Measurements from ENCODE around the gene HMGB3. TPM values are rescaled to one million over a fixed set of nuclear protein-coding genes. Genes with fewer than 3 reads are reported as not detected.
"Not testable (repeated sequence)": the region's sequence is repeated elsewhere in the genome, so short reads cannot be mapped to it uniquely, and the experiment has no call there.

HMGB3 gene
- total RNA-seq, 1 experiment from 2014 or later: 373 TPM

- WGBS (ENCODE audit: extremely low coverage, insufficient read length, low lambda C conversion rate): no CpG with 5 or more reads among the region's 7 CpGs
- no peak overlapping the region for H3K27ac Mint-ChIP-seq
- no peaks in the 10 kb centered on the region for H3K79me1 ChIP-seq (ENCODE audit: insufficient read depth, low read depth, low read length, poor library complexity, severe bottlenecking)
- H3K27me3 Mint-ChIP-seq (ENCODE audit: low read depth): peaks cover 2% of the 10 kb centered on the region; the same call in 1 of the 2 replicates
- no peak overlapping the region for H3K4ac ChIP-seq (ENCODE audit: low read depth, low read length)
- H3K79me2 ChIP-seq (ENCODE audit: insufficient read depth, low read length): no peaks in the 10 kb centered on the region
- peaks cover 56 to 57% of the 10 kb centered on the region in 2 experiments for H3K9me3 Mint-ChIP-seq
- no peak overlapping the region for H2AK5ac ChIP-seq (ENCODE audit: insufficient read length, low read length)
- no peaks in the 10 kb centered on the region for H3K9me3 ChIP-seq (ENCODE audit: control insufficient read depth, low read depth, low read length)
- H2BK20ac ChIP-seq (ENCODE audit: low read depth, low read length, poor library complexity, severe bottlenecking): no peak overlapping the region
- no peak overlapping the region for H3T11ph ChIP-seq (ENCODE audit: low read length)
- no peak overlapping the region for H3K18ac ChIP-seq (ENCODE audit: insufficient read length, low read depth, low read length)
- peaks cover 5% of the 10 kb centered on the region in 2 experiments for H3K4me1 Mint-ChIP-seq
- H2BK5ac ChIP-seq (ENCODE audit: insufficient read length, low read length): no peak overlapping the region
- no peak overlapping the region for H2AFZ ChIP-seq (ENCODE audit: low read length)
- no peak overlapping the region for H2BK15ac ChIP-seq (ENCODE audit: low read depth, low read length)
- no peak overlapping the region for H3K23ac ChIP-seq (ENCODE audit: insufficient read length, low read depth, low read length)
- H3K23me2 ChIP-seq (ENCODE audit: insufficient read length, low read depth, low read length, poor library complexity, severe bottlenecking): no peaks in the 10 kb centered on the region
- H4K5ac ChIP-seq (ENCODE audit: insufficient read length, low read depth, low read length): no peak overlapping the region
- no peak overlapping the region for H3K27ac ChIP-seq (ENCODE audit: insufficient read length, low read depth, low read length)
- no peak overlapping the region for H3K4me3 Mint-ChIP-seq
- no peaks in the 10 kb centered on the region for H4K20me1 ChIP-seq (ENCODE audit: control insufficient read depth, insufficient read depth, insufficient read length)
- no peak for DNase-seq
- H3K56ac ChIP-seq (ENCODE audit: insufficient read length, low read depth, low read length): no peak overlapping the region
- H3K27me3 ChIP-seq (ENCODE audit: insufficient read depth, low read length): no peaks in the 10 kb centered on the region
- TF ChIP-seq CTCF (conservative IDR thresholded peaks at IDR 0.05): no peak
- H4K8ac ChIP-seq (replicated peaks; ENCODE audit: insufficient read length, low read depth, low read length): no peak overlapping the region
- H3K4me2 ChIP-seq (ENCODE audit: insufficient read depth, insufficient read length, low read length): no peak overlapping the region
- H4K91ac ChIP-seq (ENCODE audit: insufficient read length, low read depth, low read length): no peak overlapping the region
- no peak overlapping the region for H2BK120ac ChIP-seq (ENCODE audit: low read depth, low read length, poor library complexity, severe bottlenecking)
- no peak overlapping the region for H3K14ac ChIP-seq (ENCODE audit: insufficient read depth, low read length)
- no peaks in the 10 kb centered on the region; a peak in 2 of 7 replicates for H3K36me3 Mint-ChIP-seq (ENCODE audit: insufficient read depth in 1 of 3, low read depth in 3 of 3)
- H3K4me1 ChIP-seq (ENCODE audit: insufficient read depth, low read length): no peaks in the 10 kb centered on the region
- no peak overlapping the region for H3K9ac ChIP-seq (ENCODE audit: extremely low read depth, insufficient read length, low read length)
- no peak overlapping the region for H2BK12ac ChIP-seq (ENCODE audit: insufficient read length, low read depth, low read length)
Measured at GRCh38 chrX:150961631-150962030, 21.5 kb upstream of the HMGB3 start.

DNA sequence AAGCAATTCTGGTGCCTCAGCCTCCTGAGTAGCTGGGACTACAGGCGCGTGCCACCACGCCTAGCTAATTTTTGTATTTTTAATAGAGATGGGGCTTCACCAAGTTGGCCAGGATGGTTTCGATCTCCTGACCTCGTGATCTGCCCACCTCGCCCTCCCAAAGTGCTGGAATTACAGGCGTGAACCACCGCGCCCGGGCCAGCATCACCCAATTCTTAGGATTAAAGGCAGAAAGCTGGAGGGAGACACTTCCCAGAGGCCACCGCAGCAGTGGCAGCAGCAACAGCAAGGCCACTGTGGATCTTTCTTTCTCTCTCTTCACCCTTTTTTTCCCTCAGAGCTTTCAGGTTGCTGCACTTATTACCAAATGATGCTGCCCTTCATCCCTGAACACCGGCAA, 18.7 kb upstream of the HMGB3 start:
- not testable (repeated sequence) for H3K18ac ChIP-seq (ENCODE audit: insufficient read length, low read depth, low read length); H3K56ac ChIP-seq (ENCODE audit: insufficient read length, low read depth, low read length); H3K27me3 ChIP-seq (ENCODE audit: insufficient read depth, low read length); H3K14ac ChIP-seq (ENCODE audit: insufficient read depth, low read length); H2BK20ac ChIP-seq (ENCODE audit: low read depth, low read length, poor library complexity, severe bottlenecking); H3K9ac ChIP-seq (ENCODE audit: extremely low read depth, insufficient read length, low read length); H2AK5ac ChIP-seq (ENCODE audit: insufficient read length, low read length); H3K36me3 Mint-ChIP-seq (ENCODE audit: insufficient read depth in 1 of 3, low read depth in 3 of 3); H3K79me2 ChIP-seq (ENCODE audit: insufficient read depth, low read length); H3K9me3 ChIP-seq (ENCODE audit: control insufficient read depth, low read depth, low read length); H4K5ac ChIP-seq (ENCODE audit: insufficient read length, low read depth, low read length); H2BK120ac ChIP-seq (ENCODE audit: low read depth, low read length, poor library complexity, severe bottlenecking); H2BK15ac ChIP-seq (ENCODE audit: low read depth, low read length); H3K23me2 ChIP-seq (ENCODE audit: insufficient read length, low read depth, low read length, poor library complexity, severe bottlenecking); DNase-seq; H3K4me1 ChIP-seq (ENCODE audit: insufficient read depth, low read length); H2AFZ ChIP-seq (ENCODE audit: low read length); H4K8ac ChIP-seq (replicated peaks; ENCODE audit: insufficient read length, low read depth, low read length); H3K27me3 Mint-ChIP-seq (ENCODE audit: low read depth); H3T11ph ChIP-seq (ENCODE audit: low read length); H3K79me1 ChIP-seq (ENCODE audit: insufficient read depth, low read depth, low read length, poor library complexity, severe bottlenecking); H4K20me1 ChIP-seq (ENCODE audit: control insufficient read depth, insufficient read depth, insufficient read length); H3K4ac ChIP-seq (ENCODE audit: low read depth, low read length); H3K4me2 ChIP-seq (ENCODE audit: insufficient read depth, insufficient read length, low read length); H3K27ac ChIP-seq (ENCODE audit: insufficient read length, low read depth, low read length); H3K23ac ChIP-seq (ENCODE audit: insufficient read length, low read depth, low read length); H2BK12ac ChIP-seq (ENCODE audit: insufficient read length, low read depth, low read length); H2BK5ac ChIP-seq (ENCODE audit: insufficient read length, low read length); H3K4me3 Mint-ChIP-seq; H4K91ac ChIP-seq (ENCODE audit: insufficient read length, low read depth, low read length)
- no CpG with 5 or more reads among the region's 12 CpGs for WGBS (ENCODE audit: extremely low coverage, insufficient read length, low lambda C conversion rate)
- Mint-ChIP-seq H3K9me3 (peaks cover 51 to 60% of the 10 kb centered on the region in 2 experiments), H3K4me1 (peaks cover 13 to 18% of the 10 kb centered on the region in 2 experiments), H3K27ac (peak overlapping the region in 1 of 3 experiments; percentile 76; a peak in 1 of 7 replicates)
